Muscle layer of colon (tissue), 2 donors: ENCODE results near the gene C6orf132.

Experiments
- H3K27ac ChIP-seq: one replicate; pipeline ENCODE4 v1.7.0; 2013; ENCODE audit warnings: low read depth, mild to moderate bottlenecking, low read length, moderate library complexity
- H3K27me3 ChIP-seq, 2 donors: one replicate each; pipeline ENCODE4 v1.7.0; 2013; ENCODE audit warnings: low read length in 2 of 2, mild to moderate bottlenecking in 2 of 2; ENCODE audit not compliant: insufficient read depth in 2 of 2, control insufficient read depth in 1 of 2
- H3K36me3 ChIP-seq: one replicate; pipeline ENCODE4 v1.7.0; 2013; ENCODE audit warnings: mild to moderate bottlenecking, low read length; ENCODE audit not compliant: insufficient read depth
- H3K4me1 ChIP-seq: one replicate; pipeline ENCODE4 v1.7.0; 2013; ENCODE audit warnings: mild to moderate bottlenecking, low read length; ENCODE audit not compliant: insufficient read depth
- H3K4me3 ChIP-seq, 2 donors: one replicate each; pipeline ENCODE4 v1.7.0; 2013; ENCODE audit warnings: low read length in 2 of 2, low read depth in 1 of 2, mild to moderate bottlenecking in 1 of 2, moderate library complexity in 1 of 2
- H3K9ac ChIP-seq: one replicate; pipeline ENCODE4 v1.7.0; 2013; ENCODE audit warnings: low read length
- H3K9me3 ChIP-seq: one replicate; pipeline ENCODE4 v1.7.0; 2013; ENCODE audit warnings: mild to moderate bottlenecking, low read length
- donor health status: abdominal sarcoma.
- donor health status: Adenocarcinoma of cecum.

The C6orf132 gene

GRCh38 chr6:42142118-42142835 lies at the start of gene C6orf132:
C6orf132 (minus strand) TSS chr6:42142620; CDS start chr6:42142444, 176 bp downstream.
- Histone ChIP-seq H3K4me1 (peaks cover 7% of the 10 kb centered on the region), H3K9ac (no peak within 1 kb of the TSS), H3K36me3 (no peaks in the 10 kb centered on the region), H3K27ac (no peak within 1 kb of the TSS), H3K9me3 (no peaks in the 10 kb centered on the region), H3K4me3 (peak within 1 kb of the TSS; percentile 30 to 32), H3K27me3 (peaks cover 11 to 32% of the 10 kb centered on the region in 2 donors)

- Histone ChIP-seq H3K27me3 (no peaks in the 10 kb centered on the region), H3K4me1 (no peaks in the 10 kb centered on the region), H3K9me3 (no peaks in the 10 kb centered on the region), H3K36me3 (no peaks in the 10 kb centered on the region), H3K9ac (no peak overlapping the region), H3K4me3 (no peak overlapping the region), H3K27ac (no peak overlapping the region)
These were observed 48.2 kb upstream of the C6orf132 start for GRCh38 chr6:42190554-42191183.

GRCh38 chr6:42188406-42188805 lies 46.0 kb upstream of the C6orf132 start:
- no peak overlapping the region for H3K4me3 ChIP-seq

GRCh38 chr6:42185597-42185996 lies 43.2 kb upstream of the C6orf132 start:
- Histone ChIP-seq H3K9ac (no peak overlapping the region), H3K4me3 (no peak overlapping the region), H3K27me3 (no peaks in the 10 kb centered on the region), H3K36me3 (no peaks in the 10 kb centered on the region), H3K4me1 (no peaks in the 10 kb centered on the region), H3K9me3 (no peaks in the 10 kb centered on the region), H3K27ac (no peak overlapping the region)

More at GRCh38 chr6:42188406-42188805, 46.0 kb upstream of the C6orf132 start:
- Histone ChIP-seq H3K9ac (no peak overlapping the region), H3K4me1 (no peaks in the 10 kb centered on the region), H3K27ac (no peak overlapping the region), H3K9me3 (no peaks in the 10 kb centered on the region), H3K36me3 (no peaks in the 10 kb centered on the region), H3K27me3 (no peaks in the 10 kb centered on the region)

- no peak overlapping the region for H3K4me3 ChIP-seq
- no peaks in the 10 kb centered on the region for H3K4me1 ChIP-seq
- H3K27me3 ChIP-seq: no peaks in the 10 kb centered on the region
- H3K27ac ChIP-seq: no peak overlapping the region
- no peak overlapping the region for H3K9ac ChIP-seq
- H3K9me3 ChIP-seq: no peaks in the 10 kb centered on the region
- H3K36me3 ChIP-seq: no peaks in the 10 kb centered on the region
These were observed 42.1 kb upstream of the C6orf132 start for GRCh38 chr6:42184475-42184874.

GRCh38 chr6:42182101-42182500 lies 39.7 kb upstream of the C6orf132 start:
- Histone ChIP-seq H3K4me3 (no peak overlapping the region), H3K9ac (no peak overlapping the region), H3K36me3 (no peaks in the 10 kb centered on the region), H3K27ac (no peak overlapping the region), H3K9me3 (no peaks in the 10 kb centered on the region), H3K4me1 (no peaks in the 10 kb centered on the region), H3K27me3 (peaks cover 0 to 16% of the 10 kb centered on the region in 2 donors)

- Histone ChIP-seq H3K36me3 (no peaks in the 10 kb centered on the region), H3K27me3 (peaks cover 0 to 16% of the 10 kb centered on the region in 2 donors), H3K4me1 (no peaks in the 10 kb centered on the region), H3K9ac (no peak overlapping the region), H3K27ac (no peak overlapping the region), H3K4me3 (no peak overlapping the region), H3K9me3 (no peaks in the 10 kb centered on the region)
These were observed 37.5 kb upstream of the C6orf132 start for GRCh38 chr6:42179945-42180313.

GRCh38 chr6:42179261-42179944 lies 37.0 kb upstream of the C6orf132 start:
- no peak overlapping the region for H3K27ac ChIP-seq
- H3K4me3 ChIP-seq: no peak overlapping the region
- peaks cover 0 to 16% of the 10 kb centered on the region in 2 donors for H3K27me3 ChIP-seq
- H3K36me3 ChIP-seq: no peaks in the 10 kb centered on the region
- H3K4me1 ChIP-seq: no peaks in the 10 kb centered on the region
- H3K9ac ChIP-seq: no peak overlapping the region
- H3K9me3 ChIP-seq: no peaks in the 10 kb centered on the region

- no peak overlapping the region for H3K9ac ChIP-seq
- H3K9me3 ChIP-seq: no peaks in the 10 kb centered on the region
- no peak overlapping the region for H3K4me3 ChIP-seq
- no peak overlapping the region for H3K27ac ChIP-seq
- no peaks in the 10 kb centered on the region for H3K4me1 ChIP-seq
- H3K36me3 ChIP-seq: no peaks in the 10 kb centered on the region
- peaks cover 0 to 16% of the 10 kb centered on the region in 2 donors for H3K27me3 ChIP-seq
These were observed 35.3 kb upstream of the C6orf132 start for GRCh38 chr6:42177514-42178364.

GRCh38 chr6:42176981-42177380 lies 34.6 kb upstream of the C6orf132 start:
- no peaks in the 10 kb centered on the region for H3K36me3 ChIP-seq
- H3K27me3 ChIP-seq: peaks cover 0 to 16% of the 10 kb centered on the region in 2 donors
- no peak overlapping the region for H3K27ac ChIP-seq
- no peaks in the 10 kb centered on the region for H3K9me3 ChIP-seq
- H3K4me3 ChIP-seq: no peak overlapping the region
- no peak overlapping the region for H3K9ac ChIP-seq
- no peaks in the 10 kb centered on the region for H3K4me1 ChIP-seq

- no peak overlapping the region for H3K27ac ChIP-seq
- H3K27me3 ChIP-seq: peaks cover 0 to 16% of the 10 kb centered on the region in 2 donors
- H3K4me3 ChIP-seq: no peak overlapping the region
- no peak overlapping the region for H3K9ac ChIP-seq
- H3K4me1 ChIP-seq: no peaks in the 10 kb centered on the region
- no peaks in the 10 kb centered on the region for H3K9me3 ChIP-seq
- H3K36me3 ChIP-seq: no peaks in the 10 kb centered on the region
These were observed 33.4 kb upstream of the C6orf132 start for GRCh38 chr6:42175860-42176259.
